Stimulated activated naive CD8-positive, alpha-beta T cell treated with anti-CD3 and anti-CD28 coated beads, Interleukin-15, Interleukin-2, amounts not matched to agents 100 U/mL and 50 U/mL, for 24 hours (primary cell): ENCODE measurements around the gene ITPRIPL2.

Experiments used
- ATAC-seq: fragments of 150-1000 bp; cut with Tn5 transposase; one replicate; pipeline ENCODE4 v1.10.0; 2021
- DNase-seq: peaks from one replicate; pipeline ENCODE4 v3.0.0; 2021

ITPRIPL2 gene

DNA sequence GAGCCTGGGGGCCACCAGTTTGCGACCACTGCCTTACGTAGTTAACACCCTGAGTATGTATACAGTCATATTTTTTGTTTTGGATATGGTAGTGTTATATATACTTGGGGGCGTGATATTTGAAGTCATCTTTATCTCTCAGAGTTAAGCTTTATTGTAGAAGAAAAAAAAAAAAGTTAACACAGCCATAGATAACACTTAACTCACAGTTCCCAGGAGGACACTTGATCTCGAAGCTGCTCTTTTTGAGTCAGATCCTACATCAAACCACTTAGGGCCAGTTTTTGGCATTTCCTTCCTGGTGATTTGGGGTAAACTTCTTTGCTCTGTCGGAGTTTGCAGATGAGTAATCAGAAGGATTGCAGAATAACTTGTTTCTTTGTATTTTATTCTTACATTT, 5.8 kb downstream of the ITPRIPL2 start:
- no peak for DNase-seq
- peak; percentile 21 for ATAC-seq

GRCh38 chr16:19123535-19124178, 9.9 kb downstream of the ITPRIPL2 start:
- DNase-seq (no peak), ATAC-seq (no peak)

GRCh38 chr16:19126300-19126699, 12.5 kb downstream of the ITPRIPL2 start:
- ATAC-seq (no peak), DNase-seq (no peak)

DNA sequence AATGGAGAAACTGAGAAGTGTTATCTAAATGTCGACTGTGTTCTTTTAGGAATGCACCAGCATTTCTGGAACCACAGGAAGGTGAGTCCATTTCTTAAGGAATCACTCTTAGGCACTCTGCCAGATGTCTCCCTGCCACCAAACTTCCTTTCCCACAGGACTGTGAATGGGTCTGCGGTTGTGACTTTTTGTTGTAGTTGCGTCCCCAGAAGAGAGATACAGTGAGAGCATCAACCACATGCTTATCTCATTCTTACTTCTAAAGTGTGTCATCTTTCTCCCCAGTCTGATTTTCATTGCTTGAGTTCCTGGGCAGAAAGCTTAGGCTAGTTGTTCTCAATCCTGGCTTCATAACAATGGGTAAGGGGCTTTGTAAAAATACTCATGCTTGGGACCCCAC, 13.4 kb downstream of the ITPRIPL2 start:
- peak; percentile 44 for ATAC-seq
- no peak for DNase-seq

GRCh38 chr16:19127674-19128131, 13.9 kb downstream of the ITPRIPL2 start:
- DNase-seq (no peak), ATAC-seq (peak; percentile 30)

DNA sequence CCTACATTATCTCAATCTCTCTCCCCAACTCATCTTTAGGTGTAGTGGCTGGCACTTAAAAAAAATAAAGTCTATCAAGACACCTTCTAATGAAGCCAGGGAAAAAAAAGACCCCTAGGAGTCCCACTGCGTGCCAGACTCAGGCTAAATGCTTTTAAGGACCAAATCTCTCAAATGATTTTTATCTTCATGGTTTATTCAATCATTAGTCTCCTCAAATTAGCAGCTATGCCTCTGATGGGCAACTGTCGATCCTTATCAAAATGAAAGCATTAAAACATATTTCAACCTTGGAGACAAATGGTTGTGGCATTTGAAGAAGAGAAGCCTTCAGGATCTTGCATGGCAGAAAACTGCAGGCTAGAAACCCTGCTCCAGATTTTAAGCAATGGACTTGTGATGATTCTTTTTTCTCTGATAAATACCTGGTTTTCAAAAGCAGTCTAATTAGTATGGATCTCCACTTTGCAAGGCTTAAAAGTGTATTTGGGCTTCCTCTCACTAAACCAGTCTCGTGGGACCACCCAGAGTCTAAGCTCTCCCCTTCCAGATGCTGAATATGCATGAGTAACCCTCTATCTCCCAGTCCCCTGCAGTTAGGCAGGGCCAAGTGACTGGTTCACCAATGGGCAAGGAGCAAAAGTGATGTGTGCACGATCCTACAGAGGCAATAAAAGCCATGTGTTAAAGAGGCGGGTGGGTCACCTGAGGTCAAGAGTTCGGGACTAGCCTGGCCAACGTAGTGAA, 14.9 kb downstream of the ITPRIPL2 start:
- ATAC-seq (no peak), DNase-seq (no peak)

DNA sequence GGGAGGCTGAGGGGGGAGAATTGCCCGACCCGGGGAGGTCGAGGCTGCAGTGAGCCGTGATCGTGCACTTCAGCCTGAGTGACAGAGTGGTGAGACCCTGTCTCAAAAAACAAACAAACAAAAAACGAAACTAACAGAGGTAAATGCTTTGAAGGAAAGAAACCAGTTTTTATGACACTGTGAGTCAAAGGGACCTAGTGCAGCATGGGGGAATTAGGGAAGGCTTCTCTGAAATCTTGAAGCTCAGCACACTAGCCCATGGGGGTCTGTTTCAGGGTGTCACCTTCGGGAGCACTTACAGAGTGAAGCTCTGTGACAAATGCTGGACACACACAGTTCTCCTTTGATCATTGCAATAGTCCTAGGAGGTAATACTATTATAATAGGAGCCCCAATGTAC, 16.6 kb downstream of the ITPRIPL2 start:
- no peak for DNase-seq
- no peak for ATAC-seq

DNA sequence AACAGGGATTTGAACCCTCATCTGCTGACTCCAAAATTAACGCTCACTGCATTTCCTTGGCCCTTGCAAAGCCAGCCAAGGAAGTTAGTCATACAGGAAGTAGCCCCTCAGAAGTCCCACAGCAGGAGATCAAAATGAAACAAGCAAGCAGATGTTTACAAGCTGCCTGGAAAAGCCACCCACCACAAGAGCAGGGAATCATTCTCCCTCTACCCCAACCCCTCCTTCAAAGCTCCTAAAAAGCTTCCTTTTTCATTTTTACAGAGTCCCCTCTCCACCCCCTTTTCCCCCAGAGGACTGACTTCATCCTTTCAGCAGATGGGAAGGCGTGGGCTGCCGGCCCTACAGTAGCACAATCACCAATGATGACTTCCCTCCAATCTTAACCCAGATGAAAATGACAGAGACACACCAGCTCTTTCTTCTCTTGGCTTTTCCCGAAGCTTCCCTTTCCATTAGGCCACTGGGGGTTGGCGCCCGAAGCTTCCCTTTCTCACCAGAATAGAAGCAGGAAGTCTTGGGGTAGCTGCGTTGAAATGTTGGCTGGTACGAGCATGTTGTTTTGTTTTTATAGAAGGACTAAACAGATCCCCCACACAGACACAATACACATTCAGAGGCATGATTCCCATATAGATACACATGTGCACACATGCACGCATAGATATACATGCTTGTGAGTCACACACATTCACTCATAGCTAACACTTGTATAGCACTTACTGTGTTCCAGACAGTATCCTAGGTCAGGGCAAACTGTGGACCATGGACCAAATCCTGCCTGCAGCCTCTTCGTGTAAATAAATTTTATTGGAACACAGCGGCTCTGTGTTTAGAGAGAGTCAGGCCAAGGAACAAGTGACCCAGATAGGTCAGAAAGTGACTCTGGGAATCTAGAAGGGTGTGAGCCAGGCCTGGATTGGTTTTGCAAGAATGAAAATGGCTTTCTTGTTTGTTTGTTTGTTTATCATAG, 17.4 kb downstream of the ITPRIPL2 start:
- DNase-seq, result no peak
- ATAC-seq, result peak; percentile 54

DNA sequence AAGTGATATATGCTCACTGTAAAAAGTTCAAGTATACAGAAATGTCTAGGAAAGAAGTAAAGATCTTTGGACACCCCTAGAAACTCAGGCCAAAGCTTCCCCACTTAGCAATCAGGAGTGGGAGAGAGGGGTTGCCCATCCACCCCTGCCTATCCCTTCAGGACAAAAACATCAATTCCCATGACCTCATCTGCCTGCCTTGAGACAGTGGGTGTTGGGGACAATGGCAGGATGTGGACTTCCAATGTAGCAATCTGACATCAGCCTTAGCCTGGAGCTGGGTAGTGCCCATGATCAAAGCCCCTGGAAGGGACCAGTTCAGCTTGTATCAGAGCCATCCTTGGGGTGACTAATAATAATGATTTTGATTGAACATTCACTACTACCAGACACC, 18.1 kb downstream of the ITPRIPL2 start:
- DNase-seq (no peak), ATAC-seq (no peak)

- ATAC-seq, result no peak
- no peak for DNase-seq
Measured at GRCh38 chr16:19132255-19132654, 18.5 kb downstream of the ITPRIPL2 start.

DNA sequence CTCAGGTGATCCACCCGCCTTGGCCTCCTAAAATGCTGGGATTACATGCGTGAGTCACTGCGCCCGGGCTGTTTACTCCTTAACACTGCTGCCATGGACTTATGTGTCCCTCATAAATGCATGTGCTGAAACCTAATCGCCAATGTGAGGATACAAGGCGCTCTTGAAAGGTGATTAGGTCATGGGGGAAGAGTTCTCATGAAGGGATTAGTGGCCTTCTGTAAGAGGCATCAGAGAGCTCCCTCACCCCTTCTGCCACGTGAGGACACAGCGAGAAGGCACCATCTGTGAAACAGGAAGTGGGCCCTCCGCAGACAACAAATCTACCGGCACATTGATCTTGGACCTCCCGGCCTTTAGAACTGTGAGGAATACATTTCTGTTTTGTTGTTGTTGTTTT, 19.1 kb downstream of the ITPRIPL2 start:
- no peak for ATAC-seq

DNA sequence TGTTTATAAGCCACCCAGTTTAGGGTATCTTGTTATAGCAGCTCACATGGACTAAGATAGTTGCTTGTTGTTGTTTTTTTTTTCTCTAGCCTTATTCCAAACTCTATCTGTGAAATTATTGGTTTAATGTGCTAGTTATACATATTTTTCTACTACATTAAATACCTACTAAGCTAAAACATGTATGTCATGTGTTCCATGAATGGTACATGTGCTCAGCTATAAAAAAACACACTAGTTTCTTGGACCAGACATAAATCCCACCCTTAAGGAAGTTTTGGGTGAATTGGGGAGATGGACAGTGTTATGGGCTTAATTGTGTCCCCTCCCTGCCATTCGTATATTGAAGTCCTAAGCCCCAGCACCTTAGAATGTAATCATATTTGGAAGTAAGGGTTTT, 19.8 kb downstream of the ITPRIPL2 start:
- no peak for ATAC-seq
- DNase-seq, result no peak

More for the DNA sequence above, 19.1 kb downstream of the ITPRIPL2 start:
- DNase-seq, result no peak

DNA sequence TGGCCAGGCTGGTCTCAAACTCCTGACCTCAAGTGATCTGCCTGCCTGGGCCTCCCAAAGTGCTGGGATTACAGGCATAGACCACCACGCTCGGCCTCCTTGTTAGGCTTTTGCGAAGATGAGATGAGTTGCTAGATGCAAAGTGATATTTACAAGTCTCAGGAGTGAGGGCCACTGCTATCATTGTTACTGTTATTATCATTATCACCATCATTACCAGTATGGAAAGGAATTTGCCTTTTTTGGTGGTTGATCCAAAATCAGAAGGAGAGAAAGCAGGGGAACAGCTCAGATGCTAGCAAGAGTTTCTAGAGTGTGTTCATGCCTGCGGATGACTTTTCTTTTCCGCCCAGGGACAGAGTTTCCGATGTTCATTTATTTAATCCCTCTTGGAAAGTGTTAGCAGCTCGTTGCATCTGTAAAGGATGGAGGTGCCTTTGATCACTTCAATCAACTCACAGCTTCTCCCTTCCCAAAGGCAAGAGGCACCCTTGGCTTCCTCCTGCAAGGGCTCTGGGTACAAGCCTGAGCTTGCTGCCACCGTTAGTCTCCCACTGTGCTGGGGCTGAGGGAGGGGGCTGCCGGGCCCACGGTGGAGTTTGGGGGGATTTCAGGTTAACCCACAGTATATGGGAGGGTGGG, 21.6 kb downstream of the ITPRIPL2 start:
- no peak for ATAC-seq
- no peak for DNase-seq

GRCh38 chr16:19135896-19136438, 22.2 kb downstream of the ITPRIPL2 start:
- ATAC-seq, result no peak

GRCh38 chr16:19136549-19137196, 22.9 kb downstream of the ITPRIPL2 start:
- DNase-seq (no peak), ATAC-seq (no peak)

More at GRCh38 chr16:19135896-19136438, 22.2 kb downstream of the ITPRIPL2 start:
- no peak for DNase-seq

GRCh38 chr16:19137201-19138128, 23.7 kb downstream of the ITPRIPL2 start:
- DNase-seq (no peak), ATAC-seq (no peak)

- DNase-seq, result no peak
Measured at GRCh38 chr16:19138601-19139000, 24.8 kb downstream of the ITPRIPL2 start.

DNA sequence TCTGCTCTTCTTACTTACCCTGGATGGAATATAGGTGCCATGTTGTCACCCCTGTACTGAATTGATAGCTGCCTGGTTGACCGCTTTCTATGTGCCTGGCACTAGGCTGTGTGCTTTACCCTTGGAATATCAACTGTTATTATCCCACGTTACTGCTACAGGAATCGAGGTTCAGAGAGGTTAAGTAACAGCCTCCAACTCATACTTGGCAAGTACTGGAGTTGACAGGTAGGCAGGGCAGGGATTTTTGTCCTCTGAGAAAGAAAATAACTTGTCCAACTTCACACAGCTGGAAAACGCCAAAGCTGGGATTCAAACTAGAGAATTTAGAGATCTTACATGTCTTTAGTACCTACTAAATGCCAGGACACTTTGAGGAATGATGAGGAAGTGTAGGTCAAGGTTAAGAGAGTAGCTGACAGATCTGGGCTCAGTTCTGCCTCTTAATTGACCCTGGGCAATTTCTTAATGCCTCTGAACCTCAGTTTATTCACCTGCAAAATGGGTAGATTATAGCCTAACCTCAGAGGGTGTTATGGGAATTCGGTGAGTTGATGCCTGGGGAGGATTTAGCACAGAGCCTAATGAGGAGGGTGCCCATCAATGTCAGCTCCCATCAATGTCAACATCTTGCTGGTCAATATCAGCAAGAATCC, 25.8 kb downstream of the ITPRIPL2 start:
- DNase-seq, result no peak
- no peak for ATAC-seq

More at GRCh38 chr16:19138601-19139000, 24.8 kb downstream of the ITPRIPL2 start:
- no peak for ATAC-seq

- no peak for DNase-seq
- no peak for ATAC-seq
Measured at GRCh38 chr16:19140396-19140795, 26.6 kb downstream of the ITPRIPL2 start.
